HG03196 (cell line): ENCODE measurements around the gene MAP1LC3B.

Source experiments
- ATAC-seq: cut with Tn5 transposase; IDR thresholded peaks from one replicate; pipeline ENCODE4 v1.9.1; 2021; ENCODE audit not compliant: unreplicated experiment

The MAP1LC3B gene

DNA sequence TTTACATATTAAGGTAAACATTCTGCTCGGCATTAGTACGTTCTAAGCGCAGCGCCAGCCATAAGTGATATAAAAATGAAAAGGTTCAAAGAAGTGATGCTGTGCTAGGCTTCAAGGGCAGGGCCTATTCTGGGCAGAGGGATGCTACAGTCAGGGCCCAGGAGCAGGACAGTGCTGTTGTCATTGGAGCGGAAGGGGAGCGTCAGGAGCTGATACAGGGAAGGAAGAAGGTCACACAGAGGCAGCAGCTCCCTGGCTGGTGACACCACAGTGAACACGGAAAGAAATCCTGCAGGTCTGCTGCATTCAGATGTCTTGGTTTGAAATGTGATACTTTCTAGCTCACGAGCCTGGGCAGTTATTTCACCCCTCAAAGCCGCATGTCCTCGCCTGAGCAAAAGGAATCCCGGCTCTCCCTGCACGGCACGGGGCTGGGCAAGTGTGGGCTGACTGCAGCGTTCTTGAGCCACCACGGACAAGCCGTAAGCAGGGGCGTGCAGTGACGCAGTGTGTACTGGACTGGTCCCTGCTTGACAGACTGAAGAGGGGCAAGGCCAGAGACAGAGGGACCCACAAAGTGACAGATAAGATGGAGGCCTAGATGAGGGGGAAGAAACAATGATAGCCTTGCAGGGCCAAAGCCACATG, 59.6 kb downstream of the MAP1LC3B start:
- ATAC-seq: no peak

DNA sequence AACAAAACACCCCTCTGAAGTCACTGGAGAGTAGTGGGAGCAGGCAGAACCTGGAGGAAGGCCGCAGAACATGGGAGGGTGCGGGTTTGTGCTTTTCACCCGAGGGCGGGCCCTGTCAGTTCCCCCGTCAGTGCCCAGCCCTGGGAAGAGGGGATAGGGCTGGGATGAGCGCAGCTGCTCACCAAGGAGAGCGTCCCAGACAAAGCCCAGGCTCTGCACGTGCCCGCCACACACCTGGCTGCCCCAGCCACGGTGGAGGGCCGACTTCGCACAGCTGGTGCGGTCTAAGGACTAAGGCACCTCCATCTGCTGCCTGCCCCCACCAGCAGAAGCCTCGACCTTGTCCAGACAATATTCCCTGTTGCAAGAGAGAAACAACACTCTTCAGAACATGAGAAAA, 61.2 kb downstream of the MAP1LC3B start:
- ATAC-seq: no peak
